ENCODE results near the gene GABRE.

GRCh38 chrX:151987108-151987507 lies 12.6 kb upstream of the GABRE start:
- no peak for TF ChIP-seq POLR2A (IDR thresholded peaks at IDR 0.05)
- no peak for TF ChIP-seq POLR2AphosphoS5 (IDR thresholded peaks at IDR 0.05)
- TF ChIP-seq, protein P1, sequence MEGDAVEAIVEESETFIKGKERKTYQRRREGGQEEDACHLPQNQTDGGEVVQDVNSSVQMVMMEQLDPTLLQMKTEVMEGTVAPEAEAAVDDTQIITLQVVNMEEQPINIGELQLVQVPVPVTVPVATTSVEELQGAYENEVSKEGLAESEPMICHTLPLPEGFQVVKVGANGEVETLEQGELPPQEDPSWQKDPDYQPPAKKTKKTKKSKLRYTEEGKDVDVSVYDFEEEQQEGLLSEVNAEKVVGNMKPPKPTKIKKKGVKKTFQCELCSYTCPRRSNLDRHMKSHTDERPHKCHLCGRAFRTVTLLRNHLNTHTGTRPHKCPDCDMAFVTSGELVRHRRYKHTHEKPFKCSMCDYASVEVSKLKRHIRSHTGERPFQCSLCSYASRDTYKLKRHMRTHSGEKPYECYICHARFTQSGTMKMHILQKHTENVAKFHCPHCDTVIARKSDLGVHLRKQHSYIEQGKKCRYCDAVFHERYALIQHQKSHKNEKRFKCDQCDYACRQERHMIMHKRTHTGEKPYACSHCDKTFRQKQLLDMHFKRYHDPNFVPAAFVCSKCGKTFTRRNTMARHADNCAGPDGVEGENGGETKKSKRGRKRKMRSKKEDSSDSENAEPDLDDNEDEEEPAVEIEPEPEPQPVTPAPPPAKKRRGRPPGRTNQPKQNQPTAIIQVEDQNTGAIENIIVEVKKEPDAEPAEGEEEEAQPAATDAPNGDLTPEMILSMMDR (IDR thresholded peaks at IDR 0.05), result no peak
- TF ChIP-seq EP300 (IDR thresholded peaks at IDR 0.05; ENCODE audit: low read depth), result no peak

Data from transverse colon (tissue), 4 donors.